Upper lobe of left lung (tissue), 6 donors: Measurements from ENCODE around the gene DGKB. TPM values are rescaled to one million over a fixed set of nuclear protein-coding genes. Genes with fewer than 3 reads are reported as not detected.

Experiments
- ATAC-seq, 2 donors: fragments of 200-7000 bp; cut with Tn5 transposase; one replicate each; pipeline ENCODE4 v1.9.1; 2022; ENCODE audit warnings: mild to moderate bottlenecking in 2 of 2, moderate library complexity in 2 of 2; ENCODE audit not compliant: low FRiP score in 2 of 2
- DNase-seq, 2 donors: peaks; one replicate each; pipeline ENCODE4 v3.0.0-alpha.2; 2019 to 2020
- H3K27ac ChIP-seq, 4 donors: fragments of 200-600 bp; sonication (generic); one replicate each; pipeline ENCODE4 v1.5.1; 2016 to 2019
- H3K27me3 ChIP-seq, 4 donors: fragments of 200-600 bp; sonication (generic); one replicate each; pipeline ENCODE4 v1.5.1; 2017 to 2019
- H3K36me3 ChIP-seq, 4 donors: fragments of 200-600 bp; sonication (generic); one replicate each; pipeline ENCODE4 v1.5.1; 2016 to 2019
- H3K4me1 ChIP-seq, 4 donors: fragments of 200-600 bp; sonication (generic); one replicate each; pipeline ENCODE4 v1.5.1; 2018 to 2019
- H3K4me3 ChIP-seq, 4 donors: fragments of 200-600 bp; sonication (generic); one replicate each; pipeline ENCODE4 v1.5.1; 2017 to 2019; ENCODE audit warnings: mild to moderate bottlenecking in 2 of 4, moderate library complexity in 1 of 4
- H3K9me3 ChIP-seq, 4 donors: fragments of 200-600 bp; sonication (generic); one replicate each; pipeline ENCODE4 v1.5.1; 2018 to 2019
- CTCF ChIP-seq, 6 experiments: fragments of 450-650 bp in 4 of 6; fragments of 200-600 bp in 2 of 6; sonication (generic) in 2 of 6; IDR thresholded peaks; one replicate each; pipeline ENCODE4 v1.5.1; 2016 to 2019; ENCODE audit warnings: antibody characterized with exemption in 6 of 6
- EP300 ChIP-seq, 4 donors: sonication (generic); formaldehyde crosslinking; IDR thresholded peaks; one replicate each; pipeline ENCODE4 v1.5.1; 2017; ENCODE audit warnings: antibody characterized with exemption in 4 of 4, control low read depth in 2 of 4
- POLR2A ChIP-seq, 4 donors: fragments of 450-650 bp; IDR thresholded peaks; one replicate each; pipeline ENCODE4 v1.5.1; 2016 to 2017; ENCODE audit warnings: antibody characterized with exemption in 4 of 4, mild to moderate bottlenecking in 2 of 4
- POLR2AphosphoS5 ChIP-seq, 2 donors: sonication (generic); formaldehyde crosslinking; IDR thresholded peaks; one replicate each; pipeline ENCODE4 v1.5.1; 2017; ENCODE audit warnings: antibody characterized with exemption in 2 of 2
- WGBS, 2 donors: methylation state at CpG; one replicate each; pipeline ENCODE4 v1.1.5; 2017 to 2018; 5-methylcytosine and 5-hydroxymethylcytosine counted together
- total RNA-seq, 6 donors: library from RNA; depleted of rRNA in 4 of 6; stranded (reverse); fragments of >200 nt in 4 of 6; gene quantifications; one replicate each; pipeline versions ENCODE4 v1.1.0 to v1.2.1, GENCODE V29; 2016 to 2021
- donor health status: DM: no; HTN: no; CAD: no; lungs with moderate emphysema.
- donor health status: DM: no; HTN: yes; CAD: no; lungs with severe emphysema.

DGKB gene
- total RNA-seq, 6 donors from 2014 or later, result 0.09 to 0.30 (median 0.30) TPM; not detected in 3

DNA sequence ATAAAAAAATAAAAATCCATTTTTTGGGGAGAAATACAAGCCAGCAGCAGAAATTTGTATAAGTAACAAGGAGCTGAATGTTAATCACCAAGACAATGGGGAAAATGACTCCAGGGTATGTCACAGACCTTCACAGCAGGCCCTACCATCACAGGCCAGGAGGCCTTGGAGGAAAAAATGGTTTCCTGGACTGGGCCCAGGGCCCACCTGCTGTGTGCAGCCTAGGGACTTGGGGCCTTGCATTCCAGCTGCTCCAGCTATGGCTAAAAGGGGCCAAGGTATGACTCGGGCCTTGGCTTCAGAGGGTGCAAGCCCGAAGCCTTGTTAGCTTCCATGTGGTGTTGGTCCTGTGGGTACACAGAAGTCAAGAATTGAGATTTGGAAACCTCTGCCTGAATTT, 126.3 kb downstream of the DGKB start:
- H3K27ac ChIP-seq, result no peak overlapping the region
- H3K27me3 ChIP-seq, result no peaks in the 10 kb centered on the region
- H3K4me3 ChIP-seq, result no peak overlapping the region
- ATAC-seq (no peak), DNase-seq (no peak)
- 84% methylated on average over 2 of the region's 2 CpGs; no CpG with 5 or more reads in 1 of the 2 donors for WGBS, 2 donors
- H3K9me3 ChIP-seq, result peaks cover 0 to 14% (median 0%) of the 10 kb centered on the region in 4 donors
- no peaks in the 10 kb centered on the region for H3K4me1 ChIP-seq
- no peaks in the 10 kb centered on the region for H3K36me3 ChIP-seq
- no peak for TF ChIP-seq POLR2A (IDR thresholded peaks at IDR 0.05)
- no peak for TF ChIP-seq POLR2AphosphoS5 (IDR thresholded peaks at IDR 0.05)
- no peak for TF ChIP-seq CTCF (IDR thresholded peaks at IDR 0.05)
- no peak for TF ChIP-seq EP300 (IDR thresholded peaks at IDR 0.05)

- H3K27me3 ChIP-seq, result no peaks in the 10 kb centered on the region
- 61% methylated on average over 2 of the region's 2 CpGs for WGBS, 2 donors
- TF ChIP-seq POLR2AphosphoS5 (IDR thresholded peaks at IDR 0.05) (no peak), POLR2A (IDR thresholded peaks at IDR 0.05) (no peak)
- H3K9me3 ChIP-seq, result peaks cover 0 to 14% (median 0%) of the 10 kb centered on the region in 4 donors
- no peaks in the 10 kb centered on the region for H3K36me3 ChIP-seq
- no peak overlapping the region for H3K4me3 ChIP-seq
- no peaks in the 10 kb centered on the region for H3K4me1 ChIP-seq
- DNase-seq (no peak), ATAC-seq (no peak)
- no peak overlapping the region for H3K27ac ChIP-seq
Measured at GRCh38 chr7:14773729-14774271, 128.8 kb downstream of the DGKB start.

GRCh38 chr7:14770614-14771013, 131.9 kb downstream of the DGKB start:
- Histone ChIP-seq H3K4me3 (no peak overlapping the region), H3K36me3 (no peaks in the 10 kb centered on the region), H3K9me3 (no peaks in the 10 kb centered on the region), H3K27ac (no peak overlapping the region), H3K27me3 (no peaks in the 10 kb centered on the region), H3K4me1 (no peaks in the 10 kb centered on the region)
- ATAC-seq, result no peak
- 88 to 94% methylated on average over 2 of the region's 2 CpGs for WGBS, 2 donors
- no peak for DNase-seq
- TF ChIP-seq POLR2A (IDR thresholded peaks at IDR 0.05), result no peak
- no peak for TF ChIP-seq EP300 (IDR thresholded peaks at IDR 0.05)
- no peak for TF ChIP-seq CTCF (IDR thresholded peaks at IDR 0.05)
- TF ChIP-seq POLR2AphosphoS5 (IDR thresholded peaks at IDR 0.05), result no peak

- Histone ChIP-seq H3K4me1 (no peaks in the 10 kb centered on the region), H3K27ac (no peak overlapping the region), H3K27me3 (no peaks in the 10 kb centered on the region), H3K36me3 (no peaks in the 10 kb centered on the region), H3K4me3 (no peak overlapping the region), H3K9me3 (no peaks in the 10 kb centered on the region)
- DNase-seq, result no peak
- no peak for ATAC-seq
- TF ChIP-seq EP300 (IDR thresholded peaks at IDR 0.05), result no peak
- WGBS, 2 donors, result 78 to 82% methylated on average over 2 of the region's 2 CpGs
Measured at GRCh38 chr7:14769261-14769660, 133.3 kb downstream of the DGKB start.

GRCh38 chr7:14767716-14768425, 134.7 kb downstream of the DGKB start:
- TF ChIP-seq POLR2A (IDR thresholded peaks at IDR 0.05) (no peak), POLR2AphosphoS5 (IDR thresholded peaks at IDR 0.05) (no peak), EP300 (IDR thresholded peaks at IDR 0.05) (no peak), CTCF (IDR thresholded peaks at IDR 0.05) (no peak)
- WGBS, 2 donors, result 70 to 76% methylated on average over 2 of the region's 2 CpGs

DNA sequence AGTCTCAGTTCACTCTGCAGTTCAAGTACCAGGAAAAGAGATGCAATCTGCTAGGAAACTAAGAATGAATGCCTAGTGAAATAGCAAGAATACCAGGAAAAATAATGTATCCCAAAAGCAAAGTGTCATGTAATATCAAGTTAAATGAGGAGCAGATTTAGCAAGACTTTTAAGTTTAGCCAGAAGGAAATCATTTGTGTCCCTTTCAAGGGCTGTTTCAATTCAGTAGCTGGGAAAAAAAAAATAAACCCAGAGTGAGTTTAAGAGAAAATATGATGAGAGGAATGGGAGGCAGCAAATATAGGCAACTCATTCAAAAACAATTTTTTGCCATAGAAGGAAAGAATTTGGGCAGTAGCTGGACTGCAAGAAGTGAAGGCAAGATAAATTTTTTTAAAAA, 135.8 kb downstream of the DGKB start:
- Histone ChIP-seq H3K9me3 (no peaks in the 10 kb centered on the region), H3K27me3 (no peaks in the 10 kb centered on the region), H3K27ac (no peak overlapping the region), H3K4me1 (no peaks in the 10 kb centered on the region), H3K36me3 (no peaks in the 10 kb centered on the region), H3K4me3 (no peak overlapping the region)
- DNase-seq, result no peak
- no peak for TF ChIP-seq CTCF (IDR thresholded peaks at IDR 0.05)
- TF ChIP-seq POLR2AphosphoS5 (IDR thresholded peaks at IDR 0.05), result no peak
- TF ChIP-seq POLR2A (IDR thresholded peaks at IDR 0.05), result no peak
- no peak for TF ChIP-seq EP300 (IDR thresholded peaks at IDR 0.05)
- ATAC-seq, result no peak

More at GRCh38 chr7:14767716-14768425, 134.7 kb downstream of the DGKB start:
- ATAC-seq, result no peak
- Histone ChIP-seq H3K9me3 (no peaks in the 10 kb centered on the region), H3K36me3 (no peaks in the 10 kb centered on the region), H3K27me3 (no peaks in the 10 kb centered on the region), H3K4me3 (no peak overlapping the region), H3K4me1 (no peaks in the 10 kb centered on the region), H3K27ac (no peak overlapping the region)
- DNase-seq, result no peak
